GM12891 (cell line): ENCODE measurements around the gene SCPEP1.

Source experiments
- PAX5 ChIP-seq: IDR thresholded peaks from 2 replicates; pipeline ENCODE4 v1.6.1; 2011; ENCODE audit warnings: low read length, moderate library complexity, mild to moderate bottlenecking; ENCODE audit not compliant: insufficient read depth, severe bottlenecking
- POLR2A ChIP-seq: IDR thresholded peaks from 2 replicates; pipeline ENCODE4 v1.6.1; 2011; ENCODE audit warnings: low read depth, low read length, control low read depth
- POLR2AphosphoS5 ChIP-seq: IDR thresholded peaks from 2 replicates; pipeline ENCODE4 v1.6.1; 2011; ENCODE audit warnings: low read depth, low read length, control low read depth

- TF ChIP-seq POLR2A, result no peak
- no peak for TF ChIP-seq POLR2AphosphoS5
- no peak for TF ChIP-seq PAX5
Measured at GRCh38 chr17:56956992-56957391, 20.9 kb upstream of the SCPEP1 start.
